ENCODE results near the gene AQP11.

Gene AQP11

GRCh38 chr11:77658213-77659013, 68.7 kb downstream of the AQP11 start:
- DNase-seq (ENCODE audit: low read depth in 2 of 2): no peak
